RCC 7860 (cell line): ENCODE data around the gene STAB1.

Experiments used
- DNase-seq: peaks from one replicate; pipeline ENCODE4 v3.0.0-alpha.2; 2015; ENCODE audit warnings: low spot score
- FAIRE-seq: peaks from 2 replicates; lab custom pipeline; 2012; peaks lifted over from hg19 to GRCh38; lab: Jason Lieb, UNC

The STAB1 gene

DNA sequence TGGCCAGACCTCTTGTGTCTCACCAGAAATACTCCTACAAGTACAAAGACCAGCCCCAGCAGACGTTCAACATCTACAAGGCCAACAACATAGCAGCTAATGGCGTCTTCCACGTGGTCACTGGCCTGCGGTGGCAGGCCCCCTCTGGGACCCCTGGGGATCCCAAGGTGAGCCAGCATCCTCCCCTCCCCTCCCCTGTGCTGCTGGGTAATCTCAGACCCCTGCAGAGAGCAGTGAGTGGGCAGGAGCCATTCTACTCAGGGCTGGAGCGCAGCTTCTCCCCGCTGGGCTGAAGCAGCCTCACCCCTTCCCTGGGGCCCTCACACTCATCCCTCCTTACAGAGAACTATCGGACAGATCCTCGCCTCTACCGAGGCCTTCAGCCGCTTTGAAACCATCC lies 9.8 kb downstream of the STAB1 start:
- no peak for FAIRE-seq
- no peak for DNase-seq

DNA sequence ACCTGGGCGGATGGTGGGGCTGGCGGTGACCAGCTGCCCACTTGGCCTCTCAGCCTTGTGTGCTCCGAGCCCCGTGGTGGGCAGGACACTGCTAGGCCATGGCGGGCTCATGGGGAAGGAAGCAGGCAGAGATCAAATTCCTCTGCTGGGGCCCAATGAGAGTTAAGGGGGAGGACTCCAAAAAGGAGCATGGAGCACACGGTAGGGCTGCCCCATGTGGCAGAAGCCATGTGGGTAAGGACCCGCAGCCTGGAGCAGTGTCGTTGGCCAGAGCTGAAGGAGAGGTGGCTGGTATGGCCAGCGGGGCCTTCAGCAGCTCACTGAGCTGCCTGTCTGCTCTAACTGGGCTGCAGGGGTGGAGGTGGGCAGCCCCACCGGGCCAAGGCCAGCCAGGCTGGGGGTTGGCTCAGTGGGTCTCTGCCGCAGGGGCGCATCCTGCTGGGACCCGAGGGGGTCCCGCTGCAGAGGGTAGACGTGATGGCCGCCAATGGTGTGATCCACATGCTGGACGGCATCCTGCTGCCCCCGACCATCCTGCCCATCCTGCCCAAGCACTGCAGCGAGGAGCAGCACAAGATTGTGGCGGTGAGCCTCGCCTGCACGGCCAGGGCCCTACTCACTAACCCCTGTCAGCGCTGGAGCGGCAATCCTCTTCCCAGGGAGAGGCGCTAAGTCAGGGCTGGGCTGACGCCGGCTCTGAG lies 11.3 kb downstream of the STAB1 start:
- FAIRE-seq = no peak

DNA sequence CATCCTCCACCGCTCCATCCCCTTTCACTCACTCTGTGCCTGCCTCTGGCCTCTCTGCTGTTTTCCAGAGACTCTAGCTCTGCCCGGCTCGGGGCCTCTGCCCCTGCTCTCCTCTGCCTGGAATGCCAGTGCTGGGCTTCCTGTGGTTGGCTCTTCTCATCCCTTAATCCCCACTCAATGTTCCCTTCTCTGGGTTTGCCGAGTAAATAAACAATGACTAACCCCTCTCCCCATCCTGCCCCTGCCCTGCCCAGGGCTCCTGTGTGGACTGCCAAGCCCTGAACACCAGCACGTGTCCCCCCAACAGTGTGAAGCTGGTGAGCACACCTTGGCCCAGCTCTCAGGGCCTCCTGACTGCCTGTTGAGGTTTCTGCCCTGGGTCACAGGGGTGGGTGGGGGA lies 12.2 kb downstream of the STAB1 start:
- FAIRE-seq (no peak), DNase-seq (peak; percentile 44)

More for the DNA sequence above, 11.3 kb downstream of the STAB1 start:
- DNase-seq = no peak

DNA sequence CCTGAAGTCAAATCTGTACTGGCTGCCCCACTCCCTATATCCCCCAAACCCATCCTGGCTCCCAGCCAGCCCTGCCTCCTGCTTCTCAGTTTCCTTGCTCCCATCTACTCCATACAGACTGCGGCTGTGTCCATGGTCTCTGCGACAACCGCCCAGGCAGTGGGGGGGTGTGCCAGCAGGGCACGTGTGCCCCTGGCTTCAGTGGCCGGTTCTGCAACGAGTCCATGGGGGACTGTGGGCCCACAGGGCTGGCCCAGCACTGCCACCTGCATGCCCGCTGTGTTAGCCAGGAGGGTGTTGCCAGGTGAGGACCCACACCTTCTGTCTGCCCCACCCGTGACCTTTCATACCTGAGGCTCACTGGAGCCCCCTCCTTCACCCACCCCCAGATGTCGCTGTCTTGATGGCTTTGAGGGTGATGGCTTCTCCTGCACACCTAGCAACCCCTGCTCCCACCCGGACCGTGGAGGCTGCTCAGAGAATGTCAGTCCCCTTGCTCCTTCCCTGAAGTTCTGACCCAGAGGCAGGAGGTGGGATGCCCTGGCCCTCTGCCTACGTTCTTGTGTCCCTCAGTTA lies 14.7 kb downstream of the STAB1 start:
- no peak for FAIRE-seq

DNA sequence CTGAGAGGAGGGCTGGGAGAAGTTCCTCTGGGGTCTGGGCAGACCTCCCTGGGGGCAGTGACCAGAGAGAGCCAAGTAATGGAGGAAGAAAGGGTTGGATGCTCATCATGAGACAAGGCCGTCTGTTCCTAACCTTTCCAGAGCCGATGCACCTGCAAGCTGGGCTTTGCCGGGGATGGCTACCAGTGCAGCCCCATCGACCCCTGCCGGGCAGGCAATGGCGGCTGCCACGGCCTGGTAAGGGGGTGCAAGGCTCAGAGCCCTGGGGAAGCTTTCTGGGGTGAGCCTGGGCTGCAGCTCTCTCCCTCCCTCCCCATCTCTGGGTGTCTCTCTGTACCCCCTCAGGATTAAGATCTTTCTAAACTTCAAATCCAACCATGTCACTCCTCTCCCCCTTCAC lies 16.4 kb downstream of the STAB1 start:
- FAIRE-seq (no peak), DNase-seq (no peak)

More for the DNA sequence above, 14.7 kb downstream of the STAB1 start:
- DNase-seq = no peak

DNA sequence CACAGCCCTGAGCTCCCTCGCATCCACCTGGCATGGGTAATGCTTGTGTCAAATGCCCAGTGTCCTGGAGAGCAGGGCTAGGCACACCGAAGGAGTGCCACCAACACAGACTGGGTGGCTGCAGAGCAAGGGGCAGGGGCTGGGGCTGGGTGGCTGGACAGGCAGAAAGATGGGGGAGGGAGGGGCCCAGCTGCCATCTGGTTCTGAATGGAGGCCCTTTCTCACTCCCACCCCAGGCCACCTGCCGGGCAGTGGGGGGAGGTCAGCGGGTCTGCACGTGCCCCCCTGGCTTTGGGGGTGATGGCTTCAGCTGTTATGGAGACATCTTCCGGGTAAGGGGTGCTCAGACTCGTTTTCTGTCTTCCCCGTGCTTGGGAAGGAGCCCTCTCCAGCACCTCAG lies 17.0 kb downstream of the STAB1 start:
- FAIRE-seq = no peak
- DNase-seq = no peak

DNA sequence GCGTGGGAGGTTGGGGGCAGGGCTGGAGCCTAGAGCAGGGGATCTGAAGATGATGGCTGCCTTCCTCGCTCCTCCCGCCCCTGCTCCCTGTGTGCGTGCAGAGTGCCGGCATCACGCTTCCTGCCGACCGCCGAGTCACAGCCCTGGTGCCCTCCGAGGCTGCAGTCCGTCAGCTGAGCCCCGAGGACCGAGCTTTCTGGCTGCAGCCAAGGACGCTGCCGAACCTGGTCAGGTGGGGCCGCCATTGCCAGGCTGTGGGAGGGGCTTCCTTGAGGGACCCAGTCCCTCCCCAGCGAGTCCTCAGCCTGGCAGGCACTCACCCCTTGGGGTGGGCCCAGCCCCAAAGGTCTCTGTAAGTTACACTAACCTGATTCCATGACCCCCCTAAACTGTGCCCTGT lies 17.6 kb downstream of the STAB1 start:
- no peak for FAIRE-seq
- DNase-seq = no peak

DNA sequence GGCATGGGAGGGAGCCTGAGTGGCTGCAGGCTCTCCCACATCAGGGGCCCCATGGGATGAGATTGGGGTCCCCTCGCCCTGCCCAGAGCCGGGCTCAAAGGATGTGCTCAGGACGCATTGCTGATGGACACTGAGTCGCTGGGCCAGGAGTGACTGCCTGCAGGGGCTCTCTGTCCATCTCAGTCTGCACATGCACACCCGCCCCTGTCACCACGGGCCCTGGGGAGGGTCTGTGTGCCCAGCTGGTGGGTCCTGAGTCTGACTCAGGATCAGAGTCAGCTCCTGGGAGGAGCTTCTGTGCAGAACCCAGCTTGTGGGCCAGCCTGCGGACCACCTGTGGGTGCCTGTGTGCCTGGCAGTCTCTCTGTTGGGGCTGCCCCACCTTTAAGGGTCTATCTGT lies 18.1 kb downstream of the STAB1 start:
- FAIRE-seq = no peak

DNA sequence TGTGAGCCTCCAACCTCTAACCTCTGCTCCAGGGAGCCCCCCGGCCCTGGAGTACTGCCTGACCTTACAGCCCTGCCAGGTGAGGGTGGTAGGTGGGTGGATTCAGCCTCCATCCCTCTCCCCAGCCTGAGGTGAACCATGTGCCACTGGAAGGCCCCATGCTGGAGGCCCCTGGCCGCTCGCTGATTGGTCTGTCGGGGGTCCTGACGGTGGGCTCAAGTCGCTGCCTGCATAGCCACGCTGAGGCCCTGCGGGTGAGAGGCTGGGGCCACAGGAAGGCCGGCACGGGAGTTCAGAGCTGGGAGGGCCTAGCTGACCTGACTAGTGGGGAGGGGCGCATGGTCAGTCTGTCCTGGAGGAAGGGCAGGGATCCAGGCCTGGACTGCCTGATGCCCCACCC lies 19.4 kb downstream of the STAB1 start:
- no peak for DNase-seq
- no peak for FAIRE-seq

More for the DNA sequence above, 18.1 kb downstream of the STAB1 start:
- no peak for DNase-seq

DNA sequence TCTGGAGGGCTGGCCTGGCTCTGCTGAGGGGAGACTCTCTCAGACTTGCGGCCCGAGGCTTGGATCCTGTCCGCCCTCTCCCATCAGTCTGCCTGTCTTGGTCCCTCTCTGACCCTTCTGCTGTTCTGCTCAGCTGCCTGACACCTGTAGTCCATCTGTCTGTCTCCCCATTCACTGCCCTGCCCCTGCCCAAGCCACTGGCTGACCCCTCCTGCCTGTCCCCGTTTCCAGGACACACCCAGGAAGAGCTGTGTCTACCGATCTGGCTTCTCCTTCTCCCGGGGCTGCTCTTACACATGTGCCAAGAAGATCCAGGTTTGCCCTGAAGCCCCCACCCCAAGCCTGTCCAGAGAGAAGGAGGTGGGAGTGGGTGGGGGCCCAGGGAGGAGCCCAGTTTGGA lies 20.1 kb downstream of the STAB1 start:
- FAIRE-seq (no peak), DNase-seq (no peak)

DNA sequence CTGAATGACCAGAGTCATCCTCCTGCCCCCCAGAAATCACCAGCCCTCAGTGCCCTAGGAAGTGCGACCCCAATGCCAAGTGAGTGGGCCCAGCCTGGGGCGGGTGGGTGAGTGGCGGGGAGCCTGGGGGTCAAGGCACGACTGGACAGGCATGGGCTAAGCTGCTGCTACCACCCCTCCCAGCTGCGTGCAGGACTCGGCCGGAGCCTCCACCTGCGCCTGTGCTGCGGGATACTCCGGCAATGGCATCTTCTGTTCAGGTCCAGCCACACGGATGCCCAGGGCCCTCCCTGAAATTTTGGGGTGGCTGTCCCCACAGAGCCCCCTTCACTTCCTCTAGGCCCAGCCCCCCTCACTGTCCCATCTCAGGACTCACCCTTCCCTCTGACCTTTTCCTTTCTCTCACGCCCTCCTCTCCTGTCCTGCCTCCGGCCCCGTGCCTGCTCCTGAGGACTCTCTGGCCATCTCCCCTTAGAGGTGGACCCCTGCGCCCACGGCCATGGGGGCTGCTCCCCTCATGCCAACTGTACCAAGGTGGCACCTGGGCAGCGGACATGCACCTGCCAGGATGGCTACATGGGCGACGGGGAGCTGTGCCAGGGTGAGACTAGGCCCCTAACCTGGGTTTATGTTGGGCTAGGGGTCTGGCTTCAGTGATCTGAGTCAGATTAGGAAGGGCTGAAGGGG lies 21.5 kb downstream of the STAB1 start:
- no peak for FAIRE-seq
- DNase-seq = no peak

DNA sequence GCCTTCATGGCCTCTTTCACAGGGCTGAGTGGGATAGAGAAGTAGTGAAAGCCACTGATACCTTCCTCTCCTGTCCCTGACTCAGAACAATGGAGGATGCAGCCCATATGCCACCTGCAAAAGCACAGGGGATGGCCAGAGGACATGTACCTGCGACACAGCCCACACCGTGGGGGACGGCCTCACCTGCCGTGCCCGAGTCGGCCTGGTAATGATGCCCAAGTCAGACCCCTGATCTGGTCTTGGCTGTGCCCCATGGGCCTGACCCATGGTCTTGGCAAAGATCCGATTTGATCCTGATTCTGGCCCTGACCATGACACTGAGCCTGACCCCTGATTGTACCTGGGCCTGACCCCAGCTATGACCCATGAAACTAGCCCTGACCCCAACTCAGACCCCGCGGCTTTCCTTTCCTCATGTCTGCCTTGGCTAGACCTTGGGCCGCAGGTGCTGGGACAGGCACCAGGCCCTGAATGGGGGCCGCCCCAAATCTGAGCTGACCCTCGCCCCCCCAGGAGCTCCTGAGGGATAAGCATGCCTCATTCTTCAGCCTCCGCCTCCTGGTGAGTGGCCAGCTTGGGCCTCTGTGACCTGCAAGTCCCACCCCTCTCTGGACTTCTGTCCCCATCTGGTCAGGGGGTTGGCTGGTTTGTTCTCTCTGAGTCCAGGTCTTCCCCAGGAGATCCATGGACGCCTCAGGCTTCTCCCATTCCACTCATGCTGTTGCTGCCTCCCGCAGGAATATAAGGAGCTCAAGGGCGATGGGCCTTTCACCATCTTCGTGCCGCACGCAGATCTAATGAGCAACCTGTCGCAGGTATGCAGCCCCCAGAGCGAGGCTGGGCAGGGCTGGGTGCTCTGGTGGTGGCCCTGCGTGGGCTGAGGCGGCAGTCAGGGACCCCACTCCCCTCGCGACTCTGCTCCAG lies 22.9 kb downstream of the STAB1 start:
- no peak for DNase-seq
- no peak for FAIRE-seq

DNA sequence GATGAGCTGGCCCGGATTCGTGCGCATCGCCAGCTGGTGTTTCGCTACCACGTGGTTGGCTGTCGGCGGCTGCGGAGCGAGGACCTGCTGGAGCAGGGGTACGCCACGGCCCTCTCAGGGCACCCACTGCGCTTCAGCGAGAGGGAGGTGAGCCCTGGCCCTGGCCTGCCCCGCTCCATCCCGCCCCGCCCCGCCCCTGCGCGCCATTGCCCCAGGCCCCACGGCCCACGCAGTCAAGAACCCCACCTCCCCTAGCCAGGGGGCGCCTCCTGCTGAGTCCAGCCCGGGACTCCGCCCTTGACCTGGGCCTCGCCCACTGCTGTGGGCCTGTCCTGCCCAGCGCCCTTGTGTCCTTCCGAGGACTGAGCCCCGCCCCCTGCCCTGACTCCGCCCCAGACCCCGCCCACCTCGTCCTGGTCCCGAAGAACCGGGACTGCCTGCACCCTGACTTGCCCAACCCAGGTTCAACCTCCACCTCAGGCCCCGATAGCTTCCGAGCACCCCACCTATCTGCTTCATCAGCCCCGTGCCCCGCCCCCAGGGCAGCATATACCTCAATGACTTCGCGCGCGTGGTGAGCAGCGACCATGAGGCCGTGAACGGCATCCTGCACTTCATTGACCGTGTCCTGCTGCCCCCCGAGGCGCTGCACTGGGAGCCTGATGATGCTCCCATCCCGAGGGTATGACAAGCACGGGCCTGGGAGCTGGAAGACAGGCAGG lies 23.7 kb downstream of the STAB1 start:
- FAIRE-seq (no peak), DNase-seq (no peak)

DNA sequence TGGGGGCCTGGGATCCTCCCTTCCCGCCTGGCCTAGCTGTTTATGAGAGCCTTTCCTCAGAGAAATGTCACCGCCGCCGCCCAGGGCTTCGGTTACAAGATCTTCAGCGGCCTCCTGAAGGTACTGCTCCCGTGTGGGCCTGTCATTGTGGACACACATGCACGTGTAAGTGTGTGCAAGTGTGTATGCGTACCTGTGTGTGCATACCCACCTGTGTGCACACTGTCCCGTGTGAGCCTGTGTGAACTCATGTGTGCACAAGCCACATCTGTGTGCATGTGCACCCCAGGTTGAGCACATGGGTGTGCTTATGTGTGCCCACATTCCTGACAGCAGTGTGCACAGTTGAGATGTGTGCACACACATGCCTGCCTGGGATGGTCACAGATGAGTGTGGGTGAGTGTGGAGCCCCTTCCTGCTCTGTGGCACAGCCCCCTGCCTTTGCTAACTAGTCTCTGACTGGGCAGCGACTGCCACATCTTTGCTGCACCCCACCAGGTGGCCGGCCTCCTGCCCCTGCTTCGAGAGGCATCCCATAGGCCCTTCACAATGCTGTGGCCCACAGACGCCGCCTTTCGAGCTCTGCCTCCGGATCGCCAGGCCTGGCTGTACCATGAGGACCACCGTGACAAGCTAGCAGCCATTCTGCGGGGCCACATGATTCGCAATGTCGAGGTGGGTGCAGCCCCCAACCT lies 24.5 kb downstream of the STAB1 start:
- FAIRE-seq (no peak), DNase-seq (no peak)

DNA sequence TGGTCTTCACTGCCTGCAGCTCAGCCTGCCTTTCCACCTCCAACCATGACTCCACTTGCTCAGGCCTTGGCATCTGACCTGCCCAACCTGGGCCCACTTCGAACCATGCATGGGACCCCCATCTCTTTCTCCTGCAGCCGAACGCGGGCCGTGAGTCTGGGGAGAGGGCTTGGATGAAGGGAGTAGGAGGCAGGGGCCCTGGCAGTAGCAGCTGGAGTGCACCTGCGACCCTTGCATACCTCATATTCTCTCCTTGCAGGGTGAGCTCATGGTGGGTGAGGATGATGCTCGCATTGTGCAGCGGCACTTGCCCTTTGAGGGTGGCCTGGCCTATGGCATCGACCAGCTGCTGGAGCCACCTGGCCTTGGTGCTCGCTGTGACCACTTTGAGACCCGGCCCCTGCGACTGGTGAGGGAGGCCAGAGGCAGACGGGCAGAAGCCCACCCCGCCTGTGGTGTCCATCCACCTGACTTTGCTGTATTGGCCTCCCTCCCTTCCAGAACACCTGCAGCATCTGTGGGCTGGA lies 25.1 kb downstream of the STAB1 start:
- DNase-seq (no peak), FAIRE-seq (no peak)

DNA sequence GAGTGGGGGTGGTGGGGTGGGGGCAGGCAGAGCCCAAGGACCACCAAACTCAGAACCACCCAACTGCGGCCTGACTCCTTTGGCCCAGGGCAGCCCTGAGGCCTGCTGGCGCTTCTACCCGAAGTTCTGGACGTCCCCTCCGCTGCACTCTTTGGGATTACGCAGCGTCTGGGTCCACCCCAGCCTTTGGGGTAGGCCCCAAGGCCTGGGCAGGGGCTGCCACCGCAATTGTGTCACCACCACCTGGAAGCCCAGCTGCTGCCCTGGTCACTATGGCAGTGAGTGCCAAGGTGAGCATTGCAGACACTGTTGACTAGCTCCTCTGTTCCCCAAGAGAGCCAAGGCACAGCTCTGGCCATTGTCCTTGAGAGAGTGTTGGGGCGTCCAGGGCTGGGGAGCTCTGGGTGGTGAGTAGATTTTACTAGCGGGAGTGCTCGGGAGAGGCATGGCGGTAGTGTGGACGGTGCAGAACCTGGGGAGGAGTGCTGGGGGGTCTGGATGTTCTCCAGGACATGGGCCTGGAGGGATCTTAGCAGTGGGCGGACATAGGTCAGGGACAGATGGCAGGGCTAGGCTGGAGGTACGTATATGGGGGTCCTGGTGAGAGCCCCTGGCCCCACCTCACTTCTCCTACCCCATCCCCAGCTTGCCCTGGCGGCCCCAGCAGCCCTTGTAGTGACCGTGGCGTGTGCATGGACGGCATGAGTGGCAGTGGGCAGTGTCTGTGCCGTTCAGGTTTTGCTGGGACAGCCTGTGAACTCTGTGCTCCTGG lies 25.8 kb downstream of the STAB1 start:
- DNase-seq = no peak
- FAIRE-seq = no peak

DNA sequence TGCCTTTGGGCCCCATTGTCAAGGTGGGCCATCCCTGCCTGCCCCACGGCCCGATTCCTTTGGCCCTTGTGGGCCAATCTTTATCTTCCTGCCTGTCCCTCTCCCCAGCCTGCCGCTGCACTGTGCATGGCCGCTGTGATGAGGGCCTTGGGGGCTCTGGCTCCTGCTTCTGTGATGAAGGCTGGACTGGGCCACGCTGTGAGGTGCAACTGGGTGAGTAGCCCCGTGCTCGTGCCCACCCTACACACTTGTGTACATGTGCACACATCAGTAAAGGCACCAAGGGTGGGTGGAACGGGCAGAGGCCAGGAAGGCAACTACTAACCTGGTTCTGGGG lies 26.3 kb downstream of the STAB1 start:
- no peak for FAIRE-seq
- no peak for DNase-seq

DNA sequence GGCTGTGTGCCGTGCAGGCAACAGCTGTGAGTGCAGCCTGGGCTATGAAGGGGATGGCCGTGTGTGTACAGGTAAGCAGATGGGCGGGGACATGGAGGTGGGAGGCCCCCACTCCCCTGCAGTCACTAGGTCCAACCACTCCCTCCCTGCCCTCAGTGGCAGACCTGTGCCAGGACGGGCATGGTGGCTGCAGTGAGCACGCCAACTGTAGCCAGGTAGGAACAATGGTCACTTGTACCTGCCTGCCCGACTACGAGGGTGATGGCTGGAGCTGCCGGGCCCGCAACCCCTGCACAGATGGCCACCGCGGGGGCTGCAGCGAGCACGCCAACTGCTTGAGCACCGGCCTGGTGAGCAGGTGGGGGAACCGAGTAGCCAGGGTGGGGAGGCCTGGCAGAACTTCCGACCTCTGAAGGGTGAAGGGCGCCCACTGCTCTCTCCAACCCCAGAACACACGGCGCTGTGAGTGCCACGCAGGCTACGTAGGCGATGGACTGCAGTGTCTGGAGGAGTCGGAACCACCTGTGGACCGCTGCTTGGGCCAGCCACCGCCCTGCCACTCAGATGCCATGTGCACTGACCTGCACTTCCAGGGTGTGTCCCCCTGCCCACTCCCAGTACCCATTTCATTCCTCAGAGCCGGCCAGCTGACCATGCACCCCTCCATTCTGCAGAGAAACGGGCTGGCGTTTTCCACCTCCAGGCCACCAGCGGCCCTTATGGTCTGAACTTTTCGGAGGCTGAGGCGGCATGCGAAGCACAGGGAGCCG lies 26.9 kb downstream of the STAB1 start:
- no peak for FAIRE-seq
- DNase-seq = no peak
